Neuron (in vitro differentiated cells): ENCODE measurements around the gene COL9A3.
"Not testable (repeated sequence)": the region's sequence is repeated elsewhere in the genome, so short reads cannot be mapped to it uniquely, and the experiment has no call there.

Experiments used
- H2AFZ ChIP-seq: one replicate; pipeline ENCODE4 v1.6.1; 2013; ENCODE audit warnings: low read depth, mild to moderate bottlenecking, inconsistent platforms, low read length, moderate library complexity
- H3K27me3 ChIP-seq: one replicate; pipeline ENCODE4 v1.6.1; 2013; ENCODE audit warnings: low read length; ENCODE audit not compliant: insufficient read depth
- H3K36me3 ChIP-seq: one replicate; pipeline ENCODE4 v1.6.1; 2013; ENCODE audit warnings: low read length; ENCODE audit not compliant: insufficient read depth
- H3K4me1 ChIP-seq: one replicate; pipeline ENCODE4 v1.6.1; 2013; ENCODE audit warnings: low read length; ENCODE audit not compliant: insufficient read depth
- H3K4me3 ChIP-seq: 2 replicates; pipeline ENCODE4 v1.5.1; 2013; ENCODE audit warnings: mild to moderate bottlenecking, low read length, moderate library complexity
- H3K9me3 ChIP-seq: one replicate; pipeline ENCODE4 v1.6.1; 2013; ENCODE audit warnings: low read length

Gene COL9A3

GRCh38 chr20:62840244-62841197, 23.7 kb downstream of the COL9A3 start:
- no peaks in the 10 kb centered on the region for H3K4me1 ChIP-seq
- no peak overlapping the region for H3K4me3 ChIP-seq
- no peak overlapping the region for H2AFZ ChIP-seq
- H3K27me3 ChIP-seq: no peaks in the 10 kb centered on the region
- H3K36me3 ChIP-seq: peaks cover under 1% of the 10 kb centered on the region
- peaks cover 2% of the 10 kb centered on the region for H3K9me3 ChIP-seq

GRCh38 chr20:62841705-62842212, 24.9 kb downstream of the COL9A3 start:
- H3K27me3 ChIP-seq: no peaks in the 10 kb centered on the region
- no peak overlapping the region for H3K4me3 ChIP-seq
- H3K4me1 ChIP-seq: no peaks in the 10 kb centered on the region
- H2AFZ ChIP-seq: no peak overlapping the region
- H3K36me3 ChIP-seq: peaks cover 5% of the 10 kb centered on the region
- peaks cover 3% of the 10 kb centered on the region for H3K9me3 ChIP-seq

- H3K27me3 ChIP-seq: no peaks in the 10 kb centered on the region
Observed at GRCh38 chr20:62843656-62844055, 26.8 kb downstream of the COL9A3 start.

GRCh38 chr20:62844182-62844581, 27.3 kb downstream of the COL9A3 start:
- Histone ChIP-seq H3K4me1 (no peaks in the 10 kb centered on the region), H3K4me3 (no peak overlapping the region), H3K27me3 (no peaks in the 10 kb centered on the region), H3K36me3 (peaks cover 10% of the 10 kb centered on the region), H3K9me3 (peaks cover 3% of the 10 kb centered on the region), H2AFZ (no peak overlapping the region)

More at GRCh38 chr20:62843656-62844055, 26.8 kb downstream of the COL9A3 start:
- peaks cover 7% of the 10 kb centered on the region for H3K36me3 ChIP-seq
- no peaks in the 10 kb centered on the region for H3K4me1 ChIP-seq
- no peak overlapping the region for H3K4me3 ChIP-seq
- H3K9me3 ChIP-seq: peaks cover 3% of the 10 kb centered on the region
- no peak overlapping the region for H2AFZ ChIP-seq

- Histone ChIP-seq H3K9me3 (peaks cover 3% of the 10 kb centered on the region), H2AFZ (no peak overlapping the region), H3K4me1 (no peaks in the 10 kb centered on the region), H3K36me3 (peaks cover 15% of the 10 kb centered on the region), H3K27me3 (no peaks in the 10 kb centered on the region), H3K4me3 (no peak overlapping the region)
Observed at GRCh38 chr20:62845416-62846160, 28.7 kb downstream of the COL9A3 start.

- Histone ChIP-seq H2AFZ (no peak overlapping the region), H3K36me3 (peaks cover 18% of the 10 kb centered on the region), H3K4me1 (no peaks in the 10 kb centered on the region), H3K9me3 (peaks cover 3% of the 10 kb centered on the region), H3K27me3 (no peaks in the 10 kb centered on the region), H3K4me3 (no peak overlapping the region)
Observed at GRCh38 chr20:62846166-62846890, 29.5 kb downstream of the COL9A3 start.

GRCh38 chr20:62848917-62849316, 32.1 kb downstream of the COL9A3 start:
- not testable (repeated sequence) for H3K4me1 ChIP-seq, H3K27me3 ChIP-seq, H3K9me3 ChIP-seq, H2AFZ ChIP-seq, H3K4me3 ChIP-seq
- H3K36me3 ChIP-seq: peaks cover 36% of the 10 kb centered on the region

- Histone ChIP-seq H3K36me3 (peaks cover 41% of the 10 kb centered on the region), H3K4me1 (no peaks in the 10 kb centered on the region)
Observed at GRCh38 chr20:62849431-62849830, 32.6 kb downstream of the COL9A3 start.

GRCh38 chr20:62850333-62850974, 33.6 kb downstream of the COL9A3 start:
- Histone ChIP-seq H3K9me3 (peaks cover 2% of the 10 kb centered on the region), H2AFZ (no peak overlapping the region), H3K4me1 (no peaks in the 10 kb centered on the region), H3K4me3 (no peak overlapping the region), H3K36me3 (peaks cover 49% of the 10 kb centered on the region), H3K27me3 (no peaks in the 10 kb centered on the region)

More at GRCh38 chr20:62849431-62849830, 32.6 kb downstream of the COL9A3 start:
- Histone ChIP-seq H3K9me3 (peaks cover 3% of the 10 kb centered on the region), H3K4me3 (no peak overlapping the region), H3K27me3 (no peaks in the 10 kb centered on the region), H2AFZ (no peak overlapping the region)

GRCh38 chr20:62852196-62852595, 35.3 kb downstream of the COL9A3 start:
- Histone ChIP-seq H3K4me1 (no peaks in the 10 kb centered on the region), H3K9me3 (no peaks in the 10 kb centered on the region), H3K27me3 (no peaks in the 10 kb centered on the region), H3K4me3 (no peak overlapping the region), H2AFZ (no peak overlapping the region), H3K36me3 (peaks cover 51% of the 10 kb centered on the region)

- no peaks in the 10 kb centered on the region for H3K9me3 ChIP-seq
- no peaks in the 10 kb centered on the region for H3K27me3 ChIP-seq
- no peaks in the 10 kb centered on the region for H3K4me1 ChIP-seq
- H2AFZ ChIP-seq: no peak overlapping the region
- H3K4me3 ChIP-seq: no peak overlapping the region
- H3K36me3 ChIP-seq: peaks cover 51% of the 10 kb centered on the region
Observed at GRCh38 chr20:62852841-62853240, 36.0 kb downstream of the COL9A3 start.

GRCh38 chr20:62853304-62853703, 36.5 kb downstream of the COL9A3 start:
- H3K36me3 ChIP-seq: peaks cover 51% of the 10 kb centered on the region
- H3K4me3 ChIP-seq, H3K4me1 ChIP-seq, H2AFZ ChIP-seq, H3K9me3 ChIP-seq, H3K27me3 ChIP-seq: not testable (repeated sequence)
